SH-SY5Y (cell line): ENCODE measurements around the gene INSM1.

Source experiments
- GATA2 ChIP-seq: IDR thresholded peaks from 2 replicates; pipeline ENCODE4 v1.6.1; 2011; ENCODE audit warnings: mild to moderate bottlenecking, low read depth, low read length
- GATA3 ChIP-seq: IDR thresholded peaks from 2 replicates; pipeline ENCODE4 v1.6.1; 2011; ENCODE audit warnings: low read depth, mild to moderate bottlenecking, low read length, moderate library complexity

DNA sequence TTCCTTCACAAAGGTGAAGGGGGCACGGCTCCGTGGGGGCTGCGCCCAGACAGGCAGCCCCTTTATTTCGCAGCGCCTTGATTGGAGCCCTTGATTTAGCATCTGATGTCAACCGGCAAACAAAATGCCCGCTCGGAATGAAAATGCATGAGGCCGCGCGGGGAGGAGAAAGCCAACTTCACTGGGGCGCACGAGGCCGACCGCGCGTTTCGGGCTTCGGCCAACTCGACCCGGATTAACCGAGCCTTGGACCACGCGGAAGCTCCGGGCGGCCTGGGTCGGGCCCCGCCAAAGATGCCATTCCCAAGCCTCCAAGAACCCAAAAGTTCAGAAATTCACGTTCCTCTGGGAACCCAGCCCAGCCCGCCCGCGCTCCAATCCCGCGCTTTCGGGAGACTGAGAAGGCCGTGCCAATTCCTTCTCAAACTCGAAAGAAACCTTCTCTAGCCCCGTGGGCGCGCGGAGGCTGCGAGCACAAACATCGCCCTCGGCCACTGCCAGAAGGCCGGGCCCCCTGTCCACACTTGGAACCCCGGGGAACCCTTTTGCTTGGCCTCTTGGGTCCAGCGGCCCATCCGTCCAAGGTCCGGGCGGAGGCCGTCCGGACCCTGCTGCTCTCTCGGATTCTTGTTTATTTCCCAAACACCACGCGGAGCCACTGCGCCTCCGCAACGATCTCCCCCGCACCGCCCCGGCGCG, 879 bp upstream of the INSM1 start:
- TF ChIP-seq GATA2 = no peak
- no peak for TF ChIP-seq GATA3
